HepG2 (cell line): ENCODE results near the gene HAUS1. TPM values are rescaled to one million over a fixed set of nuclear protein-coding genes. Genes with fewer than 3 reads are reported as not detected.

Source experiments
- ARHGAP35 ChIP-seq: sonication (generic); formaldehyde crosslinking; IDR thresholded peaks from 2 replicates; pipeline ENCODE4 v1.9.0; 2022; ENCODE audit warnings: mild to moderate bottlenecking, inconsistent platforms, moderate library complexity, missing genetic modification reagents, borderline replicate concordance
- ATRX ChIP-seq: sonication (generic); formaldehyde crosslinking; IDR thresholded peaks from 2 replicates; pipeline ENCODE4 v1.4.0; 2020; ENCODE audit warnings: missing genetic modification reagents, borderline replicate concordance
- DNMT3B ChIP-seq: conservative IDR thresholded peaks from 2 replicates; pipeline ENCODE4 v1.6.1; 2016; ENCODE audit warnings: missing biosample characterization, control low read depth
- ETV6 ChIP-seq: sonication (generic); formaldehyde crosslinking; conservative IDR thresholded peaks from 2 replicates; pipeline ENCODE4 v1.4.0; 2020; ENCODE audit warnings: missing genetic modification reagents
- HIVEP1 ChIP-seq: sonication (generic); formaldehyde crosslinking; IDR thresholded peaks from 2 replicates; pipeline ENCODE4 v1.4.0; 2020; ENCODE audit warnings: mild to moderate bottlenecking, missing genetic modification reagents
- IKZF4 ChIP-seq: sonication (generic); formaldehyde crosslinking; IDR thresholded peaks from 2 replicates; pipeline ENCODE4 v1.5.1; 2020; ENCODE audit warnings: borderline replicate concordance, mild to moderate bottlenecking, low read depth, missing genetic modification reagents; ENCODE audit errors: not compliant biosample characterization
- NFE2 ChIP-seq: sonication (generic); formaldehyde crosslinking; IDR thresholded peaks from 2 replicates; pipeline ENCODE4 v1.4.0; 2020; ENCODE audit warnings: missing genetic modification reagents
- RCOR2 ChIP-seq: IDR thresholded peaks from 2 replicates; pipeline ENCODE4 v1.6.1; 2016; ENCODE audit warnings: missing biosample characterization, missing genetic modification reagents
- ZNF34 ChIP-seq: sonication (generic); formaldehyde crosslinking; IDR thresholded peaks from 2 replicates; pipeline ENCODE4 v1.4.0; 2020; ENCODE audit warnings: mild to moderate bottlenecking, missing genetic modification reagents, borderline replicate concordance
- ZNF615 ChIP-seq: sonication (generic); formaldehyde crosslinking; IDR thresholded peaks from 2 replicates; pipeline ENCODE4 v1.5.0; 2020; ENCODE audit warnings: mild to moderate bottlenecking, missing genetic modification reagents, borderline replicate concordance
- ZNF839 ChIP-seq: sonication (generic); formaldehyde crosslinking; IDR thresholded peaks from 2 replicates; pipeline ENCODE4 v1.4.0; 2020; ENCODE audit warnings: missing genetic modification reagents, mild to moderate bottlenecking, borderline replicate concordance
- polyA plus RNA-seq, 8 experiments: library from polyadenylated mRNA; depleted of rRNA in 3 of 8; stranded (reverse) in 7 of 8; unstranded in 1 of 8; fragments of >200 nt; fragmentation: Illumina TruSeq in 4 of 8; extraction: Trizol in 4 of 8; gene quantifications; 2 replicates each; pipeline versions ENCODE4 v1.2.1 to v1.2.3, GENCODE V29; 2011 to 2016; ENCODE audit warnings: low read depth in 4 of 8, missing spikeins in 1 of 8, mixed read lengths in 1 of 8; ENCODE audit not compliant: insufficient read depth in 1 of 8
- total RNA-seq, 5 experiments: library from RNA; depleted of rRNA; stranded (reverse); fragments of >200 nt; fragmentation: Illumina TruSeq; extraction: Trizol; gene quantifications; 2 replicates each; pipeline ENCODE4 v1.2.3, GENCODE V29; 2016; ENCODE audit warnings: low read depth in 1 of 5
- TF ChIP-seq, protein P1 (sequence below): sonication (generic); formaldehyde crosslinking; IDR thresholded peaks from 2 replicates; pipeline ENCODE4 v1.9.0; 2021; ENCODE audit warnings: missing genetic modification reagents, borderline replicate concordance
- TF ChIP-seq, protein P2 (sequence below): sonication (generic); formaldehyde crosslinking; IDR thresholded peaks from 2 replicates; pipeline ENCODE4 v1.4.0; 2020; ENCODE audit warnings: low read depth, mild to moderate bottlenecking, missing genetic modification reagents
- TF ChIP-seq, protein P3 (sequence below): sonication (generic); formaldehyde crosslinking; IDR thresholded peaks from 2 replicates; pipeline ENCODE4 v1.5.0; 2020; ENCODE audit warnings: mild to moderate bottlenecking, missing genetic modification reagents
- TF ChIP-seq, protein P4 (sequence below), 2 experiments: IDR thresholded peaks; 2 replicates each; pipeline ENCODE4 v1.6.1; 2011 to 2012; ENCODE audit warnings: low read length in 2 of 2, borderline replicate concordance in 1 of 2, low read depth in 1 of 2, mild to moderate bottlenecking in 1 of 2, moderate library complexity in 1 of 2
- TF ChIP-seq, protein P5 (sequence below): sonication (generic); formaldehyde crosslinking; IDR thresholded peaks from 2 replicates; pipeline ENCODE4 v1.4.0; 2020; ENCODE audit warnings: mild to moderate bottlenecking, missing genetic modification reagents

HAUS1 gene
- total and polyA plus RNA-seq, 2 of the 13 experiments (the other 11 are each of a cell fraction or from before 2014, with no cell fraction given): 20.6 to 59.2 TPM

- TF ChIP-seq, protein P1, sequence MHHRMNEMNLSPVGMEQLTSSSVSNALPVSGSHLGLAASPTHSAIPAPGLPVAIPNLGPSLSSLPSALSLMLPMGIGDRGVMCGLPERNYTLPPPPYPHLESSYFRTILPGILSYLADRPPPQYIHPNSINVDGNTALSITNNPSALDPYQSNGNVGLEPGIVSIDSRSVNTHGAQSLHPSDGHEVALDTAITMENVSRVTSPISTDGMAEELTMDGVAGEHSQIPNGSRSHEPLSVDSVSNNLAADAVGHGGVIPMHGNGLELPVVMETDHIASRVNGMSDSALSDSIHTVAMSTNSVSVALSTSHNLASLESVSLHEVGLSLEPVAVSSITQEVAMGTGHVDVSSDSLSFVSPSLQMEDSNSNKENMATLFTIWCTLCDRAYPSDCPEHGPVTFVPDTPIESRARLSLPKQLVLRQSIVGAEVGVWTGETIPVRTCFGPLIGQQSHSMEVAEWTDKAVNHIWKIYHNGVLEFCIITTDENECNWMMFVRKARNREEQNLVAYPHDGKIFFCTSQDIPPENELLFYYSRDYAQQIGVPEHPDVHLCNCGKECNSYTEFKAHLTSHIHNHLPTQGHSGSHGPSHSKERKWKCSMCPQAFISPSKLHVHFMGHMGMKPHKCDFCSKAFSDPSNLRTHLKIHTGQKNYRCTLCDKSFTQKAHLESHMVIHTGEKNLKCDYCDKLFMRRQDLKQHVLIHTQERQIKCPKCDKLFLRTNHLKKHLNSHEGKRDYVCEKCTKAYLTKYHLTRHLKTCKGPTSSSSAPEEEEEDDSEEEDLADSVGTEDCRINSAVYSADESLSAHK: no peak
- TF ChIP-seq RCOR2 (CRISPR knock-in tag) (no peak), ATRX (no peak), ZNF615 (CRISPR knock-in tag) (no peak), DNMT3B (CRISPR knock-in tag) (0 out of 2 replicates have a peak, but pooled peaks have one; percentile 20), ETV6 (CRISPR knock-in tag) (no peak), ZNF839 (CRISPR knock-in tag) (peak; percentile 100), IKZF4 (no peak), ARHGAP35 (CRISPR knock-in tag) (no peak), NFE2 (no peak), ZNF34 (CRISPR knock-in tag) (no peak), HIVEP1 (CRISPR knock-in tag) (peak; percentile 69)
- TF ChIP-seq, protein P2, sequence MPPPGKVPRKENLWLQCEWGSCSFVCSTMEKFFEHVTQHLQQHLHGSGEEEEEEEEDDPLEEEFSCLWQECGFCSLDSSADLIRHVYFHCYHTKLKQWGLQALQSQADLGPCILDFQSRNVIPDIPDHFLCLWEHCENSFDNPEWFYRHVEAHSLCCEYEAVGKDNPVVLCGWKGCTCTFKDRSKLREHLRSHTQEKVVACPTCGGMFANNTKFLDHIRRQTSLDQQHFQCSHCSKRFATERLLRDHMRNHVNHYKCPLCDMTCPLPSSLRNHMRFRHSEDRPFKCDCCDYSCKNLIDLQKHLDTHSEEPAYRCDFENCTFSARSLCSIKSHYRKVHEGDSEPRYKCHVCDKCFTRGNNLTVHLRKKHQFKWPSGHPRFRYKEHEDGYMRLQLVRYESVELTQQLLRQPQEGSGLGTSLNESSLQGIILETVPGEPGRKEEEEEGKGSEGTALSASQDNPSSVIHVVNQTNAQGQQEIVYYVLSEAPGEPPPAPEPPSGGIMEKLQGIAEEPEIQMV (CRISPR knock-in tag): no peak
- TF ChIP-seq, protein P3, sequence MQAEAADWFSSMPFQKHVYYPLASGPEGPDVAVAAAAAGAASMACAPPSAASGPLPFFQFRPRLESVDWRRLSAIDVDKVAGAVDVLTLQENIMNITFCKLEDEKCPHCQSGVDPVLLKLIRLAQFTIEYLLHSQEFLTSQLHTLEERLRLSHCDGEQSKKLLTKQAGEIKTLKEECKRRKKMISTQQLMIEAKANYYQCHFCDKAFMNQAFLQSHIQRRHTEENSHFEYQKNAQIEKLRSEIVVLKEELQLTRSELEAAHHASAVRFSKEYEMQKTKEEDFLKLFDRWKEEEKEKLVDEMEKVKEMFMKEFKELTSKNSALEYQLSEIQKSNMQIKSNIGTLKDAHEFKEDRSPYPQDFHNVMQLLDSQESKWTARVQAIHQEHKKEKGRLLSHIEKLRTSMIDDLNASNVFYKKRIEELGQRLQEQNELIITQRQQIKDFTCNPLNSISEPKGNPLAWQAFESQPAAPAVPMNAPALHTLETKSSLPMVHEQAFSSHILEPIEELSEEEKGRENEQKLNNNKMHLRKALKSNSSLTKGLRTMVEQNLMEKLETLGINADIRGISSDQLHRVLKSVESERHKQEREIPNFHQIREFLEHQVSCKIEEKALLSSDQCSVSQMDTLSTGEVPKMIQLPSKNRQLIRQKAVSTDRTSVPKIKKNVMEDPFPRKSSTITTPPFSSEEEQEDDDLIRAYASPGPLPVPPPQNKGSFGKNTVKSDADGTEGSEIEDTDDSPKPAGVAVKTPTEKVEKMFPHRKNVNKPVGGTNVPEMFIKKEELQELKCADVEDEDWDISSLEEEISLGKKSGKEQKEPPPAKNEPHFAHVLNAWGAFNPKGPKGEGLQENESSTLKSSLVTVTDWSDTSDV (CRISPR knock-in tag): peak; percentile 70; the same call in 1 of the 2 replicates
- TF ChIP-seq, protein P4, sequence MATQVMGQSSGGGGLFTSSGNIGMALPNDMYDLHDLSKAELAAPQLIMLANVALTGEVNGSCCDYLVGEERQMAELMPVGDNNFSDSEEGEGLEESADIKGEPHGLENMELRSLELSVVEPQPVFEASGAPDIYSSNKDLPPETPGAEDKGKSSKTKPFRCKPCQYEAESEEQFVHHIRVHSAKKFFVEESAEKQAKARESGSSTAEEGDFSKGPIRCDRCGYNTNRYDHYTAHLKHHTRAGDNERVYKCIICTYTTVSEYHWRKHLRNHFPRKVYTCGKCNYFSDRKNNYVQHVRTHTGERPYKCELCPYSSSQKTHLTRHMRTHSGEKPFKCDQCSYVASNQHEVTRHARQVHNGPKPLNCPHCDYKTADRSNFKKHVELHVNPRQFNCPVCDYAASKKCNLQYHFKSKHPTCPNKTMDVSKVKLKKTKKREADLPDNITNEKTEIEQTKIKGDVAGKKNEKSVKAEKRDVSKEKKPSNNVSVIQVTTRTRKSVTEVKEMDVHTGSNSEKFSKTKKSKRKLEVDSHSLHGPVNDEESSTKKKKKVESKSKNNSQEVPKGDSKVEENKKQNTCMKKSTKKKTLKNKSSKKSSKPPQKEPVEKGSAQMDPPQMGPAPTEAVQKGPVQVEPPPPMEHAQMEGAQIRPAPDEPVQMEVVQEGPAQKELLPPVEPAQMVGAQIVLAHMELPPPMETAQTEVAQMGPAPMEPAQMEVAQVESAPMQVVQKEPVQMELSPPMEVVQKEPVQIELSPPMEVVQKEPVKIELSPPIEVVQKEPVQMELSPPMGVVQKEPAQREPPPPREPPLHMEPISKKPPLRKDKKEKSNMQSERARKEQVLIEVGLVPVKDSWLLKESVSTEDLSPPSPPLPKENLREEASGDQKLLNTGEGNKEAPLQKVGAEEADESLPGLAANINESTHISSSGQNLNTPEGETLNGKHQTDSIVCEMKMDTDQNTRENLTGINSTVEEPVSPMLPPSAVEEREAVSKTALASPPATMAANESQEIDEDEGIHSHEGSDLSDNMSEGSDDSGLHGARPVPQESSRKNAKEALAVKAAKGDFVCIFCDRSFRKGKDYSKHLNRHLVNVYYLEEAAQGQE (IDR thresholded peaks at IDR 0.05; ENCODE audit: borderline replicate concordance in 1 of 2, low read depth in 1 of 2, low read length in 2 of 2): peak in 1 of 2 experiments; percentile 53; a peak in 2 of 4 replicates
- TF ChIP-seq, protein P5, sequence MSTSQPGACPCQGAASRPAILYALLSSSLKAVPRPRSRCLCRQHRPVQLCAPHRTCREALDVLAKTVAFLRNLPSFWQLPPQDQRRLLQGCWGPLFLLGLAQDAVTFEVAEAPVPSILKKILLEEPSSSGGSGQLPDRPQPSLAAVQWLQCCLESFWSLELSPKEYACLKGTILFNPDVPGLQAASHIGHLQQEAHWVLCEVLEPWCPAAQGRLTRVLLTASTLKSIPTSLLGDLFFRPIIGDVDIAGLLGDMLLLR (CRISPR knock-in tag): no peak; the same call in 1 of the 2 replicates
Observed at GRCh38 chr18:46097801-46098615, 6.2 kb upstream of the HAUS1 start, which contains the start of gene ATP5F1A (continued).
